Tibial nerve (tissue), 4 donors: ENCODE measurements around the gene CDH4. TPM values are rescaled to one million over a fixed set of nuclear protein-coding genes. Genes with fewer than 3 reads are reported as not detected.

ENCODE experiments used
- DNase-seq, 2 donors: peaks; one replicate each; pipeline ENCODE4 v3.0.0-alpha.2; 2019; ENCODE audit warnings: low spot score in 2 of 2
- H3K27ac ChIP-seq, 4 donors: fragments of 200-600 bp; sonication (generic) in 3 of 4; one replicate each; pipeline ENCODE4 v1.5.1; 2017 to 2019; ENCODE audit warnings: mild to moderate bottlenecking in 1 of 4
- H3K27me3 ChIP-seq, 2 donors: fragments of 200-600 bp; sonication (generic) in 1 of 2; one replicate each; pipeline versions ENCODE4 v1.5.1 to v1.6.0; 2017 to 2019
- H3K36me3 ChIP-seq, 3 donors: fragments of 200-600 bp; sonication (generic); one replicate each; pipeline ENCODE4 v1.5.1; 2018 to 2019
- H3K4me1 ChIP-seq, 4 donors: fragments of 200-600 bp; sonication (generic) in 3 of 4; one replicate each; pipeline ENCODE4 v1.5.1; 2017 to 2019
- H3K4me3 ChIP-seq, 4 donors: fragments of 200-600 bp; sonication (generic) in 3 of 4; one replicate each; pipeline ENCODE4 v1.5.1; 2017 to 2019; ENCODE audit warnings: mild to moderate bottlenecking in 1 of 4, moderate library complexity in 1 of 4
- H3K9me3 ChIP-seq, 4 donors: fragments of 200-600 bp; sonication (generic) in 3 of 4; one replicate each; pipeline ENCODE4 v1.5.1; 2017 to 2019
- EP300 ChIP-seq, 2 donors: sonication (generic); formaldehyde crosslinking; IDR thresholded peaks; one replicate each; pipeline ENCODE4 v1.6.1; 2017; ENCODE audit warnings: antibody characterized with exemption in 2 of 2, mild to moderate bottlenecking in 1 of 2
- POLR2A ChIP-seq, 2 donors: fragments of 450-650 bp; IDR thresholded peaks; one replicate each; pipeline ENCODE4 v1.6.1; 2017; ENCODE audit warnings: antibody characterized with exemption in 2 of 2, mild to moderate bottlenecking in 2 of 2, moderate library complexity in 2 of 2
- WGBS, 2 donors: methylation state at CpG; one replicate each; pipeline ENCODE4 v1.1.5; 2018; 5-methylcytosine and 5-hydroxymethylcytosine counted together
- total RNA-seq, 4 donors: library from RNA; depleted of rRNA; stranded (reverse); fragments of >200 nt; gene quantifications; one replicate each; pipeline ENCODE4 v1.1.0, GENCODE V29; 2016
- TF ChIP-seq, protein P1 (sequence below), 5 experiments: fragments of 200-600 bp in 3 of 5; fragments of 450-650 bp in 2 of 5; sonication (generic) in 3 of 5; IDR thresholded peaks; one replicate each; pipeline ENCODE4 v1.5.1; 2016 to 2019; ENCODE audit warnings: antibody characterized with exemption in 5 of 5, mild to moderate bottlenecking in 3 of 5, moderate library complexity in 2 of 5

CDH4 gene
- total RNA-seq, 4 donors from 2014 or later = 0.78 to 2.3 (median 1.0) TPM

DNA sequence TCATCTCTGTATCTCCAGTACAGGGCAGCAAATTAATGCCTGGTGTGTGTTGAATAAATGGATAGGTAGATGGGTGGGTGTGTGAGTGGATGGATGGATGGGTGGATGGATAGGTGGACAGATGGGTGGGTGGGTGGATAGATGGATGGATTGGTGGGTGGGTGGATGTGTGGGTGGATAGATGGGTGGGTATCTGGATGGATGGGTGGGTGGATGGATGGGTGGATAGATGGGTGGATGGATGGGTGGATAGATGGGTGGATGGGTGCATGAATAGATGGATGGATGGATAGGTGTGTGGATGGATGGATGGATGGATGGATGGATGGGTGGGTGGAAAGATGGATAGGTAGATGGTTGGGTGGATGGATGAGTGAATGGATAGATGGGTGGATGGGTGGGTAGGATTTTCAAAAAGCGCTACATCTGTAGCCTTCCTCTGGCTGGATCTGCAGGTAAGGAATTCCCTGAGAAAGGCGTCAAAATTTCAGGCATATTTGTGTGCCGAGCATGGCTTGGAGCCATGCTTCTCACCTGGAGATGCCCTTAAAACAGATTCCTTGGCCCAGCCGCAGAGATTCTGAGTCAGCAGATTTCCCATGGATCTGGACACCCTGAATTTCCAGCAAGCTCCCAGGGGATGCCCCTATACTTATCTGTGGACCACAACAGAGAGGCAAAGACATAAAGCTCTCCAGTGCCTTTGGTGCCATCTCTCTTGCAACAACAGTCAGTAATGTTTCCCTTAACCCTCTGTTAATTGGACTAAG is 177.6 kb downstream of the CDH4 start:
- no peak for DNase-seq
- H3K27me3 ChIP-seq = peaks cover 0 to 6% of the 10 kb centered on the region in 2 donors
- H3K4me3 ChIP-seq = no peak overlapping the region
- no peaks in the 10 kb centered on the region for H3K9me3 ChIP-seq
- H3K4me1 ChIP-seq = peaks cover 0 to 2% (median 0%) of the 10 kb centered on the region in 4 donors
- TF ChIP-seq EP300 (IDR thresholded peaks at IDR 0.05) (no peak), POLR2A (IDR thresholded peaks at IDR 0.05) (no peak)
- TF ChIP-seq, protein P1, sequence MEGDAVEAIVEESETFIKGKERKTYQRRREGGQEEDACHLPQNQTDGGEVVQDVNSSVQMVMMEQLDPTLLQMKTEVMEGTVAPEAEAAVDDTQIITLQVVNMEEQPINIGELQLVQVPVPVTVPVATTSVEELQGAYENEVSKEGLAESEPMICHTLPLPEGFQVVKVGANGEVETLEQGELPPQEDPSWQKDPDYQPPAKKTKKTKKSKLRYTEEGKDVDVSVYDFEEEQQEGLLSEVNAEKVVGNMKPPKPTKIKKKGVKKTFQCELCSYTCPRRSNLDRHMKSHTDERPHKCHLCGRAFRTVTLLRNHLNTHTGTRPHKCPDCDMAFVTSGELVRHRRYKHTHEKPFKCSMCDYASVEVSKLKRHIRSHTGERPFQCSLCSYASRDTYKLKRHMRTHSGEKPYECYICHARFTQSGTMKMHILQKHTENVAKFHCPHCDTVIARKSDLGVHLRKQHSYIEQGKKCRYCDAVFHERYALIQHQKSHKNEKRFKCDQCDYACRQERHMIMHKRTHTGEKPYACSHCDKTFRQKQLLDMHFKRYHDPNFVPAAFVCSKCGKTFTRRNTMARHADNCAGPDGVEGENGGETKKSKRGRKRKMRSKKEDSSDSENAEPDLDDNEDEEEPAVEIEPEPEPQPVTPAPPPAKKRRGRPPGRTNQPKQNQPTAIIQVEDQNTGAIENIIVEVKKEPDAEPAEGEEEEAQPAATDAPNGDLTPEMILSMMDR (IDR thresholded peaks at IDR 0.05) = no peak
- WGBS, 2 donors = 80 to 89% methylated on average over 4 of the region's 4 CpGs
- H3K36me3 ChIP-seq = no peaks in the 10 kb centered on the region
- no peak overlapping the region for H3K27ac ChIP-seq

- Histone ChIP-seq H3K9me3 (no peaks in the 10 kb centered on the region), H3K27ac (no peak overlapping the region), H3K4me3 (no peak overlapping the region), H3K36me3 (no peaks in the 10 kb centered on the region), H3K4me1 (peaks cover 0 to 8% (median 0%) of the 10 kb centered on the region in 4 donors), H3K27me3 (peaks cover 0 to 6% of the 10 kb centered on the region in 2 donors)
- 47 to 53% methylated on average over 11 of the region's 11 CpGs for WGBS, 2 donors
- TF ChIP-seq POLR2A (IDR thresholded peaks at IDR 0.05) (no peak), EP300 (IDR thresholded peaks at IDR 0.05) (no peak)
- TF ChIP-seq, protein P1 (IDR thresholded peaks at IDR 0.05) = no peak
- DNase-seq = no peak
Measured at GRCh38 chr20:61430228-61430624, 178.2 kb downstream of the CDH4 start.

DNA sequence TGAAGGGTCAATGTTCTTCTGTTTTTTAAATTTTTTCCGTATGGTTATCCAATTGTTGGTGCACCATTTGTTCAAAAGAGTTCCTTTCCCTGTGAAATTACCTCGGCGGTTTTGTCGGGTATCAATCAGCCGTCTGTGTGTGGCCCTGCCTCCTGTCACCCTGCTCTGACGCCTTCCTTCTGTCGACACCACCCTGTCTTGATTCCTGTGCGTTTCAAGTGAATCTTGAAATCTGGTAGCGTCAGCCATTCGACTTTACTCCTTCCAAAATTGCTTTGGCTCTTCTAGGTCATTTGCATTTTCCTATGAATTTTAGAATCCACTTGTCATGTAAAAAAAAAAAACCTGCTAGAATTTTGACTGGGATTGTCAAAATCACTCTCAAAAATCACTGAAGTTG is 181.1 kb downstream of the CDH4 start:
- TF ChIP-seq, protein P1 (IDR thresholded peaks at IDR 0.05) = no peak
- TF ChIP-seq EP300 (IDR thresholded peaks at IDR 0.05) (no peak), POLR2A (IDR thresholded peaks at IDR 0.05) (no peak)
- Histone ChIP-seq H3K27ac (no peak overlapping the region), H3K9me3 (no peaks in the 10 kb centered on the region), H3K27me3 (peaks cover 0 to 6% of the 10 kb centered on the region in 2 donors), H3K4me1 (peaks cover 0 to 25% (median 8%) of the 10 kb centered on the region in 4 donors), H3K4me3 (no peak overlapping the region), H3K36me3 (no peaks in the 10 kb centered on the region)
- DNase-seq = no peak
- 52 to 63% methylated on average over 10 of the region's 10 CpGs for WGBS, 2 donors

DNA sequence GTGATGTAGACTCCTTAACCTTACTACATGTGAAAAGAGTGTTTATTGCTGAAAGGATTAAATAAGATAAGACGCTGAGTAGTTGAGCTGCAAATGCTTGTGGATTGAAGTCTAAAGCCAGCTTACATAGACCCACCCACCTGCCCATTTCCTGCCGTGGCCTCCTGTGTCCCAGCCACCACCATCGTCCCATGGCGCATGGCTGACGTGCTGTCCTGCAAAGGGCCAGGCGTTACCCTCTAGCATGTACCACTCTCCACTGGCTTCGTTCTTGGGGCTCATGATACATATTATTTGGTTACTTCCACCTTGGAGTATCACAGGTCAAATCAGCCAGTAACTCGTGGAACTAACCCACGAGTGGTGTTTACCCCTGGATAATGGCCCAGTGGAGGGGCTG is 181.8 kb downstream of the CDH4 start:
- Histone ChIP-seq H3K4me1 (peaks cover 0 to 25% (median 8%) of the 10 kb centered on the region in 4 donors), H3K36me3 (no peaks in the 10 kb centered on the region), H3K27ac (no peak overlapping the region), H3K4me3 (no peak overlapping the region), H3K27me3 (peaks cover 0 to 6% of the 10 kb centered on the region in 2 donors), H3K9me3 (no peaks in the 10 kb centered on the region)
- DNase-seq = no peak
- TF ChIP-seq POLR2A (IDR thresholded peaks at IDR 0.05) (no peak), EP300 (IDR thresholded peaks at IDR 0.05) (no peak)
- TF ChIP-seq, protein P1 (IDR thresholded peaks at IDR 0.05) = no peak
- 60 to 70% methylated on average over 9 of the region's 9 CpGs for WGBS, 2 donors

- no peak for DNase-seq
- Histone ChIP-seq H3K27me3 (peaks cover 0 to 6% of the 10 kb centered on the region in 2 donors), H3K4me3 (no peak overlapping the region), H3K36me3 (no peaks in the 10 kb centered on the region), H3K9me3 (no peaks in the 10 kb centered on the region), H3K27ac (no peak overlapping the region), H3K4me1 (peaks cover 0 to 25% (median 8%) of the 10 kb centered on the region in 4 donors)
- WGBS, 2 donors = 15 to 22% methylated on average over 18 of the region's 18 CpGs
- TF ChIP-seq POLR2A (IDR thresholded peaks at IDR 0.05) (no peak), EP300 (IDR thresholded peaks at IDR 0.05) (no peak)
- TF ChIP-seq, protein P1 (IDR thresholded peaks at IDR 0.05) = no peak
Measured at GRCh38 chr20:61434341-61434781, 182.3 kb downstream of the CDH4 start.
